ENCODE results near the gene CCNB2. TPM values are rescaled to one million over a fixed set of nuclear protein-coding genes. Genes with fewer than 3 reads are reported as not detected.
"Not testable (repeated sequence)": the region's sequence is repeated elsewhere in the genome, so short reads cannot be mapped to it uniquely, and the experiment has no call there.

Gene CCNB2
- polyA plus RNA-seq, 4 donors = 3.4 to 48.3 (median 14.4) TPM

- not testable (repeated sequence) for DNase-seq; H3K9me3 ChIP-seq (ENCODE audit: control insufficient read depth in 2 of 2, insufficient read depth in 1 of 2, low read depth in 1 of 2, low read length in 1 of 2); H3K27ac ChIP-seq (ENCODE audit: low read depth in 1 of 3, low read length in 2 of 3); H3K27me3 ChIP-seq (ENCODE audit: control insufficient read depth in 3 of 3, insufficient read depth in 3 of 3, low read length in 3 of 3); H3K4me3 ChIP-seq (ENCODE audit: low read depth in 1 of 3, low read length in 3 of 3); FAIRE-seq; H3K4me1 ChIP-seq (ENCODE audit: control insufficient read depth in 3 of 3, insufficient read depth in 2 of 3, low read depth in 1 of 3, low read length in 2 of 3)
- H3K36me3 ChIP-seq (ENCODE audit: control insufficient read depth in 3 of 3, insufficient read depth in 2 of 3, low read depth in 1 of 3, low read length in 3 of 3) = peaks cover 4 to 65% (median 12%) of the 10 kb centered on the region in 3 donors
- WGBS, 3 donors = 96 to 98% (median 97%) methylated on average over 8 of the region's 8 CpGs
Measured at GRCh38 chr15:59162080-59162479, 57.1 kb downstream of the CCNB2 start.

- peaks cover 0 to 53% (median 5%) of the 10 kb centered on the region in 3 donors for H3K36me3 ChIP-seq (ENCODE audit: control insufficient read depth in 3 of 3, insufficient read depth in 2 of 3, low read depth in 1 of 3, low read length in 3 of 3)
- H3K4me1 ChIP-seq (ENCODE audit: control insufficient read depth in 3 of 3, insufficient read depth in 2 of 3, low read depth in 1 of 3, low read length in 2 of 3) = peaks cover 0 to 9% (median 0%) of the 10 kb centered on the region in 3 donors
- no peak overlapping the region for H3K4me3 ChIP-seq (ENCODE audit: low read depth in 1 of 3, low read length in 3 of 3)
- H3K27ac ChIP-seq (ENCODE audit: low read depth in 1 of 3, low read length in 2 of 3) = peak overlapping the region in 1 of 3 donors; percentile 39
- DNase-seq = no peak
- H3K27me3 ChIP-seq (ENCODE audit: control insufficient read depth in 3 of 3, insufficient read depth in 3 of 3, low read length in 3 of 3) = no peaks in the 10 kb centered on the region
- peaks cover 0 to 4% of the 10 kb centered on the region in 2 donors for H3K9me3 ChIP-seq (ENCODE audit: control insufficient read depth in 2 of 2, insufficient read depth in 1 of 2, low read depth in 1 of 2, low read length in 1 of 2)
- FAIRE-seq = no peak
- 58 to 80% (median 64%) methylated on average over 3 of the region's 3 CpGs for WGBS, 3 donors
Measured at GRCh38 chr15:59165726-59166125, 60.8 kb downstream of the CCNB2 start.

- WGBS, 3 donors = 25 to 57% (median 39%) methylated on average over 4 of the region's 4 CpGs
- peaks cover 0 to 9% (median 0%) of the 10 kb centered on the region in 3 donors for H3K4me1 ChIP-seq (ENCODE audit: control insufficient read depth in 3 of 3, insufficient read depth in 2 of 3, low read depth in 1 of 3, low read length in 2 of 3)
- peaks cover 0 to 4% of the 10 kb centered on the region in 2 donors for H3K9me3 ChIP-seq (ENCODE audit: control insufficient read depth in 2 of 2, insufficient read depth in 1 of 2, low read depth in 1 of 2, low read length in 1 of 2)
- H3K27me3 ChIP-seq (ENCODE audit: control insufficient read depth in 3 of 3, insufficient read depth in 3 of 3, low read length in 3 of 3) = no peaks in the 10 kb centered on the region
- H3K4me3 ChIP-seq (ENCODE audit: low read depth in 1 of 3, low read length in 3 of 3) = no peak overlapping the region
- peaks cover 0 to 53% (median 5%) of the 10 kb centered on the region in 3 donors for H3K36me3 ChIP-seq (ENCODE audit: control insufficient read depth in 3 of 3, insufficient read depth in 2 of 3, low read depth in 1 of 3, low read length in 3 of 3)
- H3K27ac ChIP-seq (ENCODE audit: low read depth in 1 of 3, low read length in 2 of 3) = peak overlapping the region in 1 of 3 donors; percentile 39
- FAIRE-seq = no peak
- peak; percentile 15 to 66 for DNase-seq
Measured at GRCh38 chr15:59166166-59166565, 61.2 kb downstream of the CCNB2 start.

- H3K36me3 ChIP-seq (ENCODE audit: control insufficient read depth in 3 of 3, insufficient read depth in 2 of 3, low read depth in 1 of 3, low read length in 3 of 3) = peaks cover 0 to 54% (median 5%) of the 10 kb centered on the region in 3 donors
- peak overlapping the region in 1 of 3 donors; percentile 39 for H3K27ac ChIP-seq (ENCODE audit: low read depth in 1 of 3, low read length in 2 of 3)
- H3K4me3 ChIP-seq (ENCODE audit: low read depth in 1 of 3, low read length in 3 of 3) = no peak overlapping the region
- peaks cover 0 to 4% of the 10 kb centered on the region in 2 donors for H3K9me3 ChIP-seq (ENCODE audit: control insufficient read depth in 2 of 2, insufficient read depth in 1 of 2, low read depth in 1 of 2, low read length in 1 of 2)
- H3K4me1 ChIP-seq (ENCODE audit: control insufficient read depth in 3 of 3, insufficient read depth in 2 of 3, low read depth in 1 of 3, low read length in 2 of 3) = peaks cover 0 to 9% (median 0%) of the 10 kb centered on the region in 3 donors
- FAIRE-seq = no peak
- 60 to 74% (median 65%) methylated on average over 11 of the region's 11 CpGs for WGBS, 3 donors
- H3K27me3 ChIP-seq (ENCODE audit: control insufficient read depth in 3 of 3, insufficient read depth in 3 of 3, low read length in 3 of 3) = no peaks in the 10 kb centered on the region
- DNase-seq = no peak
Measured at GRCh38 chr15:59166601-59167265, 61.8 kb downstream of the CCNB2 start.

- peaks cover 0 to 9% (median 0%) of the 10 kb centered on the region in 3 donors for H3K4me1 ChIP-seq (ENCODE audit: control insufficient read depth in 3 of 3, insufficient read depth in 2 of 3, low read depth in 1 of 3, low read length in 2 of 3)
- FAIRE-seq = no peak
- peaks cover 0 to 4% of the 10 kb centered on the region in 2 donors for H3K9me3 ChIP-seq (ENCODE audit: control insufficient read depth in 2 of 2, insufficient read depth in 1 of 2, low read depth in 1 of 2, low read length in 1 of 2)
- DNase-seq = no peak
- peaks cover 0 to 52% (median 4%) of the 10 kb centered on the region in 3 donors for H3K36me3 ChIP-seq (ENCODE audit: control insufficient read depth in 3 of 3, insufficient read depth in 2 of 3, low read depth in 1 of 3, low read length in 3 of 3)
- H3K4me3 ChIP-seq (ENCODE audit: low read depth in 1 of 3, low read length in 3 of 3) = no peak overlapping the region
- H3K27me3 ChIP-seq (ENCODE audit: control insufficient read depth in 3 of 3, insufficient read depth in 3 of 3, low read length in 3 of 3) = no peaks in the 10 kb centered on the region
- 87 to 91% (median 88%) methylated on average over 7 of the region's 7 CpGs for WGBS, 3 donors
- H3K27ac ChIP-seq (ENCODE audit: low read depth in 1 of 3, low read length in 2 of 3) = no peak overlapping the region
Measured at GRCh38 chr15:59168536-59168935, 63.6 kb downstream of the CCNB2 start.

- DNase-seq (peak in 1 of 2 donors; percentile 19), FAIRE-seq (no peak)
- Histone ChIP-seq H3K4me3 (ENCODE audit: low read depth in 1 of 3, low read length in 3 of 3) (no peak overlapping the region), H3K9me3 (ENCODE audit: control insufficient read depth in 2 of 2, insufficient read depth in 1 of 2, low read depth in 1 of 2, low read length in 1 of 2) (peaks cover 0 to 4% of the 10 kb centered on the region in 2 donors), H3K4me1 (ENCODE audit: control insufficient read depth in 3 of 3, insufficient read depth in 2 of 3, low read depth in 1 of 3, low read length in 2 of 3) (peaks cover 0 to 9% (median 0%) of the 10 kb centered on the region in 3 donors), H3K27me3 (ENCODE audit: control insufficient read depth in 3 of 3, insufficient read depth in 3 of 3, low read length in 3 of 3) (no peaks in the 10 kb centered on the region), H3K27ac (ENCODE audit: low read depth in 1 of 3, low read length in 2 of 3) (no peak overlapping the region), H3K36me3 (ENCODE audit: control insufficient read depth in 3 of 3, insufficient read depth in 2 of 3, low read depth in 1 of 3, low read length in 3 of 3) (peaks cover 3 to 54% (median 5%) of the 10 kb centered on the region in 3 donors)
- 82 to 95% (median 86%) methylated on average over 3 of the region's 3 CpGs for WGBS, 3 donors
Measured at GRCh38 chr15:59169251-59169708, 64.3 kb downstream of the CCNB2 start.

GRCh38 chr15:59170295-59171066 is 65.5 kb downstream of the CCNB2 start:
- no peaks in the 10 kb centered on the region for H3K9me3 ChIP-seq (ENCODE audit: control insufficient read depth in 2 of 2, insufficient read depth in 1 of 2, low read depth in 1 of 2, low read length in 1 of 2)
- WGBS, 3 donors = 81 to 85% (median 83%) methylated on average over 12 of the region's 12 CpGs
- FAIRE-seq (no peak), DNase-seq (no peak)
- H3K4me1 ChIP-seq (ENCODE audit: control insufficient read depth in 3 of 3, insufficient read depth in 2 of 3, low read depth in 1 of 3, low read length in 2 of 3) = peaks cover 0 to 21% (median 0%) of the 10 kb centered on the region in 3 donors
- H3K27me3 ChIP-seq (ENCODE audit: control insufficient read depth in 3 of 3, insufficient read depth in 3 of 3, low read length in 3 of 3) = no peaks in the 10 kb centered on the region
- H3K27ac ChIP-seq (ENCODE audit: low read depth in 1 of 3, low read length in 2 of 3) = no peak overlapping the region
- peaks cover 5 to 48% (median 5%) of the 10 kb centered on the region in 3 donors for H3K36me3 ChIP-seq (ENCODE audit: control insufficient read depth in 3 of 3, insufficient read depth in 2 of 3, low read depth in 1 of 3, low read length in 3 of 3)
- no peak overlapping the region for H3K4me3 ChIP-seq (ENCODE audit: low read depth in 1 of 3, low read length in 3 of 3)

- FAIRE-seq = no peak
- no peak overlapping the region for H3K4me3 ChIP-seq (ENCODE audit: low read depth in 1 of 3, low read length in 3 of 3)
- H3K27ac ChIP-seq (ENCODE audit: low read depth in 1 of 3, low read length in 2 of 3) = no peak overlapping the region
- H3K27me3 ChIP-seq (ENCODE audit: control insufficient read depth in 3 of 3, insufficient read depth in 3 of 3, low read length in 3 of 3) = no peaks in the 10 kb centered on the region
- peaks cover 5 to 45% (median 5%) of the 10 kb centered on the region in 3 donors for H3K36me3 ChIP-seq (ENCODE audit: control insufficient read depth in 3 of 3, insufficient read depth in 2 of 3, low read depth in 1 of 3, low read length in 3 of 3)
- 96 to 98% (median 96%) methylated on average over 8 of the region's 8 CpGs for WGBS, 3 donors
- H3K4me1 ChIP-seq (ENCODE audit: control insufficient read depth in 3 of 3, insufficient read depth in 2 of 3, low read depth in 1 of 3, low read length in 2 of 3) = peaks cover 0 to 21% (median 0%) of the 10 kb centered on the region in 3 donors
- DNase-seq = no peak
- H3K9me3 ChIP-seq (ENCODE audit: control insufficient read depth in 2 of 2, insufficient read depth in 1 of 2, low read depth in 1 of 2, low read length in 1 of 2) = no peaks in the 10 kb centered on the region
Measured at GRCh38 chr15:59171067-59171397, 66.1 kb downstream of the CCNB2 start.

Data from small intestine (tissue), 7 donors.